ENCODE measurements around the gene TBX2. TPM values are rescaled to one million over a fixed set of nuclear protein-coding genes. Genes with fewer than 3 reads are reported as not detected.
"Not testable (repeated sequence)": the region's sequence is repeated elsewhere in the genome, so short reads cannot be mapped to it uniquely, and the experiment has no call there.

Gene TBX2
- total RNA-seq, 1 experiment from 2014 or later, result 1.2 TPM

GRCh38 chr17:61436995-61437704 is 37.5 kb downstream of the TBX2 start:
- in situ Hi-C loops (cut with HindIII; ENCODE audit: low pct_unique_long_range_greater_than_20kb, low sequenced_read_pairs), result no loop called here
- no peak for DNase-seq (ENCODE audit: low read depth)

- in situ Hi-C loops (cut with HindIII; ENCODE audit: low pct_unique_long_range_greater_than_20kb, low sequenced_read_pairs), result no loop called here
- no peak for DNase-seq (ENCODE audit: low read depth)
These were observed 41.1 kb downstream of the TBX2 start for GRCh38 chr17:61440697-61441096.

- DNase-seq (ENCODE audit: low read depth); in situ Hi-C loops (cut with HindIII; ENCODE audit: low pct_unique_long_range_greater_than_20kb, low sequenced_read_pairs): not testable (repeated sequence)
These were observed 41.9 kb downstream of the TBX2 start for GRCh38 chr17:61441507-61441906.

GRCh38 chr17:61442136-61442775 is 42.6 kb downstream of the TBX2 start:
- in situ Hi-C loops (cut with HindIII; ENCODE audit: low pct_unique_long_range_greater_than_20kb, low sequenced_read_pairs), result no loop called here
- DNase-seq (ENCODE audit: low read depth), result no peak

- no peak for DNase-seq (ENCODE audit: low read depth)
- in situ Hi-C loops (cut with HindIII; ENCODE audit: low pct_unique_long_range_greater_than_20kb, low sequenced_read_pairs), result no loop called here
These were observed 43.3 kb downstream of the TBX2 start for GRCh38 chr17:61442878-61443474.

- DNase-seq (ENCODE audit: low read depth), result no peak
- in situ Hi-C loops (cut with HindIII; ENCODE audit: low pct_unique_long_range_greater_than_20kb, low sequenced_read_pairs), result no loop called here
These were observed 43.8 kb downstream of the TBX2 start for GRCh38 chr17:61443475-61443882.

- DNase-seq (ENCODE audit: low read depth), result no peak
- in situ Hi-C loops (cut with HindIII; ENCODE audit: low pct_unique_long_range_greater_than_20kb, low sequenced_read_pairs), result no loop called here
These were observed 44.4 kb downstream of the TBX2 start for GRCh38 chr17:61444075-61444474.

- in situ Hi-C loops (cut with HindIII; ENCODE audit: low pct_unique_long_range_greater_than_20kb, low sequenced_read_pairs), result no loop called here
- DNase-seq (ENCODE audit: low read depth), result peak; percentile 34
These were observed 45.2 kb downstream of the TBX2 start for GRCh38 chr17:61444831-61445230.

GRCh38 chr17:61447358-61447757 is 47.7 kb downstream of the TBX2 start:
- in situ Hi-C loops (cut with HindIII; ENCODE audit: low pct_unique_long_range_greater_than_20kb, low sequenced_read_pairs), result no loop called here
- DNase-seq (ENCODE audit: low read depth), result no peak

GRCh38 chr17:61448042-61448441 is 48.4 kb downstream of the TBX2 start:
- DNase-seq (ENCODE audit: low read depth), result no peak
- in situ Hi-C loops (cut with HindIII; ENCODE audit: low pct_unique_long_range_greater_than_20kb, low sequenced_read_pairs), result no loop called here

GRCh38 chr17:61449140-61449539 is 49.5 kb downstream of the TBX2 start:
- DNase-seq (ENCODE audit: low read depth); in situ Hi-C loops (cut with HindIII; ENCODE audit: low pct_unique_long_range_greater_than_20kb, low sequenced_read_pairs): not testable (repeated sequence)

- in situ Hi-C loops (cut with HindIII; ENCODE audit: low pct_unique_long_range_greater_than_20kb, low sequenced_read_pairs), result no loop called here
These were observed 50.3 kb downstream of the TBX2 start for GRCh38 chr17:61449707-61450640.

GRCh38 chr17:61450641-61451537 is 51.2 kb downstream of the TBX2 start:
- in situ Hi-C loops (cut with HindIII; ENCODE audit: low pct_unique_long_range_greater_than_20kb, low sequenced_read_pairs), result no loop called here
- no peak for DNase-seq (ENCODE audit: low read depth)

More at GRCh38 chr17:61449707-61450640, 50.3 kb downstream of the TBX2 start:
- no peak for DNase-seq (ENCODE audit: low read depth)

- in situ Hi-C loops (cut with HindIII; ENCODE audit: low pct_unique_long_range_greater_than_20kb, low sequenced_read_pairs), result no loop called here
- DNase-seq (ENCODE audit: low read depth), result no peak
These were observed 52.1 kb downstream of the TBX2 start for GRCh38 chr17:61451538-61452300.

GRCh38 chr17:61452301-61453290 is 53.0 kb downstream of the TBX2 start, which contains the start of gene TBX4:
TBX4 (plus strand) TSS chr17:61452422; CDS start chr17:61456491, 4,069 bp downstream.
- DNase-seq (ENCODE audit: low read depth), result no peak

More at GRCh38 chr17:61452301-61453290, 53.0 kb downstream of the TBX2 start, which contains the start of gene TBX4:
- in situ Hi-C loops (cut with HindIII; ENCODE audit: low pct_unique_long_range_greater_than_20kb, low sequenced_read_pairs), result no loop called here
